Fibroblast of lung (primary cell): Measurements from ENCODE around the gene PEDS1. TPM values are rescaled to one million over a fixed set of nuclear protein-coding genes. Genes with fewer than 3 reads are reported as not detected.
"Not testable (repeated sequence)": the region's sequence is repeated elsewhere in the genome, so short reads cannot be mapped to it uniquely, and the experiment has no call there.

Source experiments
- DNase-seq, 2 donors: peaks; one replicate each; pipeline versions ENCODE4 v3.0.0 to v3.0.0-alpha.2; 2010; ENCODE audit warnings: low read depth in 2 of 2
- H2AFZ ChIP-seq: 2 replicates; pipeline ENCODE4 v1.5.1; 2012; ENCODE audit warnings: low read length, control low read depth, inconsistent platforms
- H3K27ac ChIP-seq: 2 replicates; pipeline ENCODE4 v1.5.1; 2011; ENCODE audit warnings: low read length, control low read depth; ENCODE audit not compliant: insufficient read depth
- H3K27me3 ChIP-seq: 2 replicates; pipeline ENCODE4 v1.5.1; 2011; ENCODE audit warnings: mild to moderate bottlenecking, low read length; ENCODE audit not compliant: control insufficient read depth, insufficient read depth
- H3K36me3 ChIP-seq: 2 replicates; pipeline ENCODE4 v1.5.1; 2011; ENCODE audit warnings: low read length; ENCODE audit not compliant: control insufficient read depth, insufficient read depth
- H3K4me1 ChIP-seq: 2 replicates; pipeline ENCODE4 v1.5.1; 2011; ENCODE audit warnings: low read length; ENCODE audit not compliant: control insufficient read depth, insufficient read depth; ENCODE audit errors: extremely low read depth
- H3K4me2 ChIP-seq: 2 replicates; pipeline ENCODE4 v1.5.1; 2011; ENCODE audit warnings: low read length, control low read depth; ENCODE audit not compliant: insufficient read depth; ENCODE audit errors: extremely low read depth
- H3K4me3 ChIP-seq, 4 experiments: fragments of 200-600 bp in 1 of 4; sonication (generic) in 1 of 4; replicated peaks in 1 of 4; 2 replicates each; pipeline ENCODE4 v1.5.1; 2011 to 2016; ENCODE audit warnings: low read length in 4 of 4, low read depth in 3 of 4, mild to moderate bottlenecking in 3 of 4, control low read depth in 2 of 4, inconsistent platforms in 1 of 4, mixed read lengths in 1 of 4; ENCODE audit not compliant: insufficient read depth in 1 of 4; ENCODE audit errors: control extremely low read depth in 1 of 4
- H3K79me2 ChIP-seq: 2 replicates; pipeline ENCODE4 v1.5.1; 2012; ENCODE audit warnings: mild to moderate bottlenecking, low read length, inconsistent platforms; ENCODE audit not compliant: control insufficient read depth, insufficient read depth
- H3K9ac ChIP-seq: 2 replicates; pipeline ENCODE4 v1.5.1; 2011; ENCODE audit warnings: mild to moderate bottlenecking, low read length, control low read depth; ENCODE audit not compliant: insufficient read depth
- H3K9me3 ChIP-seq: 2 replicates; pipeline ENCODE4 v1.5.1; 2012; ENCODE audit warnings: low read depth, low read length; ENCODE audit not compliant: control insufficient read depth, insufficient read depth
- H4K20me1 ChIP-seq: 2 replicates; pipeline ENCODE4 v1.5.1; 2011; ENCODE audit warnings: low read length; ENCODE audit not compliant: control insufficient read depth, insufficient read depth; ENCODE audit errors: extremely low read depth
- EZH2 ChIP-seq: IDR thresholded peaks from 2 replicates; pipeline ENCODE4 v1.5.1; 2012; ENCODE audit warnings: low read length, control low read depth, mild to moderate bottlenecking; ENCODE audit errors: missing control alignments
- polyA minus RNA-seq: library from RNA; depleted of rRNA, polyadenylated mRNA; stranded (reverse); fragments of >200 nt; gene quantifications from 2 replicates; pipeline ENCODE4 v1.2.3, GENCODE V29; 2011; ENCODE audit warnings: low replicate concordance
- polyA plus RNA-seq, 2 donors: library from polyadenylated mRNA; depleted of rRNA in 1 of 2; stranded (reverse) in 1 of 2; unstranded in 1 of 2; fragments of >200 nt; gene quantifications; 2 replicates each; pipeline ENCODE4 v1.2.1, GENCODE V29; 2011 to 2012; ENCODE audit warnings: missing spikeins in 1 of 2
- total RNA-seq: library from RNA; depleted of rRNA; stranded (reverse); fragments of >200 nt; gene quantifications from 2 replicates; pipeline ENCODE4 v1.2.1, GENCODE V29; 2014
- TF ChIP-seq, protein P1 (sequence below), 2 donors: IDR thresholded peaks in 1 of 2; conservative IDR thresholded peaks in 1 of 2; 1 replicate in 1 of 2; 2 replicates in 1 of 2; pipeline ENCODE4 v1.5.1; 2011 to 2012; ENCODE audit warnings: low read length in 2 of 2, control low read depth in 1 of 2, inconsistent platforms in 1 of 2, low read depth in 1 of 2, mild to moderate bottlenecking in 1 of 2

Gene PEDS1
- total RNA-seq = 7.2 and 8.3 TPM in 2 replicates
- polyA plus RNA-seq = 41.1 and 56.9 TPM in 2 replicates
- 33.2 and 52.3 TPM in 2 replicates for polyA plus RNA-seq (2012)
- 107 and 139 TPM in 2 replicates for polyA minus RNA-seq

DNA sequence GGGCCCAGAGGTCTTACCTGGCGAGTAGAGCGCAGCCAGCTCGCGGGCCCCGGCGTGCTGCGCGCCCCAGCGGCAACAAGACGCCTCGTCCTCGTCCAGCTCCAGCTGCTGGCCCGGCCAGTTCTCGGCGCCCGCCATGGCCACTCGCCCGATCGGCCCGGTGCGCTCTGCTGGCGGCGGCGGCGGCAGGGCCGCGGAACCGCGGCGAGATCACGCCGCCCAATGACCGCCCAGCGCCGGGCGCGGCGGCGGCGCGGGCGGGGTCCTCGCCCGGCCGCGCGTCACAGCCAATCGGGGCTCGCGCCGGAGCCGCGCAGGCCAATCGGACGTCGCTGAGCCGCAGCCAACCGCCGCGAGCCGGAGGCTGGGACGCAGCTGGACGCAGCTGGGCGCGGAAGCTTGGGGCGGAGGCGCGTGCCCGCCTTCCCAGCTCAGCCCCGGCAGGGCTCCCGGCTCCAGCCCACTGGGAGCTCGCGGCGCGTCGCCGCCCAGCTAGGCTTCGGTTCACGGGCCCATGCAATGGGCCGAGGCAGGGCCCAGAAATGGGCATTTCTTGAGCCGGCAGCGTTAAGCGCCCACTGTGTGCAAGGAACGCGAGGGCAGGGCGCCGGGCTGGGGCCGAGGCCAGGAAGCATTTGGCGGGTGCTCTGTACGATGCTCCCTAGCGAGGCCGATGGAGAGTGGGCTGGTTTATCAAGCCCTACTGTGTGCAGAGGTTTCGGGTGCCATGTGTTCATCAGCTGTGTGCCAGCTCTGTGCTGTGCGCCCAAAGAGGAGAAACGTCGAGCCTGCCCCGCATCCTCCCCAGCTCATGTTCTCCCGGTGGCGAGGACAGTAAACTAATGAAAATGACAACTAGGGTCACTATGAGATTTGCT lies at the start of gene PEDS1:
PEDS1 (minus strand) TSS at position 224 of the 878 bp plus-strand sequence; CDS start at position 138, 86 bp downstream.
- H3K27me3 ChIP-seq = no peaks in the 10 kb centered on the region
- H3K27ac ChIP-seq = peak within 1 kb of the TSS; percentile 84
- peak within 1 kb of the TSS; percentile 74 for H3K9ac ChIP-seq
- H3K79me2 ChIP-seq = peaks cover 45% of the 10 kb centered on the region
- TF ChIP-seq, protein P1, sequence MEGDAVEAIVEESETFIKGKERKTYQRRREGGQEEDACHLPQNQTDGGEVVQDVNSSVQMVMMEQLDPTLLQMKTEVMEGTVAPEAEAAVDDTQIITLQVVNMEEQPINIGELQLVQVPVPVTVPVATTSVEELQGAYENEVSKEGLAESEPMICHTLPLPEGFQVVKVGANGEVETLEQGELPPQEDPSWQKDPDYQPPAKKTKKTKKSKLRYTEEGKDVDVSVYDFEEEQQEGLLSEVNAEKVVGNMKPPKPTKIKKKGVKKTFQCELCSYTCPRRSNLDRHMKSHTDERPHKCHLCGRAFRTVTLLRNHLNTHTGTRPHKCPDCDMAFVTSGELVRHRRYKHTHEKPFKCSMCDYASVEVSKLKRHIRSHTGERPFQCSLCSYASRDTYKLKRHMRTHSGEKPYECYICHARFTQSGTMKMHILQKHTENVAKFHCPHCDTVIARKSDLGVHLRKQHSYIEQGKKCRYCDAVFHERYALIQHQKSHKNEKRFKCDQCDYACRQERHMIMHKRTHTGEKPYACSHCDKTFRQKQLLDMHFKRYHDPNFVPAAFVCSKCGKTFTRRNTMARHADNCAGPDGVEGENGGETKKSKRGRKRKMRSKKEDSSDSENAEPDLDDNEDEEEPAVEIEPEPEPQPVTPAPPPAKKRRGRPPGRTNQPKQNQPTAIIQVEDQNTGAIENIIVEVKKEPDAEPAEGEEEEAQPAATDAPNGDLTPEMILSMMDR (conservative IDR thresholded peaks at IDR 0.05 in 1 of 2, IDR thresholded peaks at IDR 0.05 in 1 of 2; ENCODE audit: low read depth in 1 of 2, low read length in 2 of 2) = no peak
- TF ChIP-seq EZH2 = no peak
- DNase-seq = peak; percentile 90 to 91
- peak within 1 kb of the TSS; percentile 96 for H3K4me2 ChIP-seq
- peak within 1 kb of the TSS; percentile 85 for H2AFZ ChIP-seq
- no peaks in the 10 kb centered on the region for H3K9me3 ChIP-seq
- H4K20me1 ChIP-seq = no peaks in the 10 kb centered on the region
- peak within 1 kb of the TSS; percentile 55 to 90 (median 86) for H3K4me3 ChIP-seq
- peaks cover 15% of the 10 kb centered on the region for H3K4me1 ChIP-seq
- peaks cover 4% of the 10 kb centered on the region for H3K36me3 ChIP-seq

DNA sequence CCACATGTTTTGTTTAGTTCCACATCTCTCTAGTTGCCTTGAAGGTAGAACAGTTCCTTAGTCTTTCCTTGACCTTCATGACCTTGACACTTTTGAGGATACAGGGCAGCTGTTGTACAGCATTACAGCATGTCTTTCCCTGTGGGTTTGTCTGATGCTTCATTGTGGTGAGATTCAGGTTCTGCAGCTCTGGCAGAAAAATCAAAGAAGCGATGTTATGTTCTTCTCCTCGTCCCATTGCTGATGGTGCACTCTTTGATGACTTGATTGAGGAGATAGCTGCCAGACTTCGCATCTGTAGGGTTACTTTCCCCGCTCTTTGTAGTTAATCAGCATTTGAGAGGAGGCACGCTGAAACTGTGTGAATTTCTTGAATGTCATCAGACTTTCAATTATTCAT lies 49.2 kb upstream of the PEDS1 start:
- no peak overlapping the region for H3K4me3 ChIP-seq
- TF ChIP-seq, protein P1 (conservative IDR thresholded peaks at IDR 0.05 in 1 of 2, IDR thresholded peaks at IDR 0.05 in 1 of 2; ENCODE audit: low read depth in 1 of 2, low read length in 2 of 2) = no peak
- no peak for TF ChIP-seq EZH2
- H3K27me3 ChIP-seq = no peaks in the 10 kb centered on the region
- H3K4me2 ChIP-seq = no peak overlapping the region
- H3K4me1 ChIP-seq = no peaks in the 10 kb centered on the region
- H3K9ac ChIP-seq = no peak overlapping the region
- DNase-seq = no peak
- H2AFZ ChIP-seq = no peak overlapping the region
- H3K9me3 ChIP-seq = no peaks in the 10 kb centered on the region
- H3K36me3 ChIP-seq = no peaks in the 10 kb centered on the region
- no peaks in the 10 kb centered on the region for H3K79me2 ChIP-seq
- H4K20me1 ChIP-seq = no peaks in the 10 kb centered on the region
- no peak overlapping the region for H3K27ac ChIP-seq

DNA sequence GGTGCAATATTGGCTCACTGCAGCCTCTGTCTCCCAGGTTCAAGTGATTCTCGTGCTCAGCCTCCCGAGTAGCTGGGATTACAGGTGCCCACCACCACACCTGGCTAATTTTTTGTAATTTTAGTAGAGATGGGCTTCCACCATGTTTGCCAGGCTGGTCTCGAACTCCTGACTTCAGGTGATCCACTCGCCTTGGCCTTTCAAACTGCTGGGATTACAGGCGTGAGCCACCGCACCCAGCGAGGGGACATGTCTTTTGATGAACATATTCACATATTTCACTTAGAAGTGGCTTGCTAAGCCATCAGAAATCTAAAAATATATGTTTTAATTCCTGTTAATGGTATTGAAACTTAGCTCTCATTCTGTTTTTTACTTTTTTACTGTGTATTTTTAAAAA lies 48.2 kb upstream of the PEDS1 start:
- H3K27ac ChIP-seq, H3K4me3 ChIP-seq, H3K36me3 ChIP-seq, H3K9ac ChIP-seq, H4K20me1 ChIP-seq, DNase-seq, H3K79me2 ChIP-seq, H2AFZ ChIP-seq, H3K27me3 ChIP-seq, H3K4me2 ChIP-seq, H3K4me1 ChIP-seq, H3K9me3 ChIP-seq: not testable (repeated sequence)
